Stimulated activated CD4-positive, alpha-beta T cell treated with anti-CD3 and anti-CD28 coated beads, TNF-alpha, amount 100 ng/mL, for 24 hours (primary cell): ENCODE data around the gene PAN3.
"Not testable (repeated sequence)": the region's sequence is repeated elsewhere in the genome, so short reads cannot be mapped to it uniquely, and the experiment has no call there.

Experiments
- DNase-seq, 3 experiments: peaks; one replicate each; pipeline ENCODE4 v3.0.0-alpha.2; 2020; ENCODE audit warnings: low read depth in 3 of 3

The PAN3 gene

DNA sequence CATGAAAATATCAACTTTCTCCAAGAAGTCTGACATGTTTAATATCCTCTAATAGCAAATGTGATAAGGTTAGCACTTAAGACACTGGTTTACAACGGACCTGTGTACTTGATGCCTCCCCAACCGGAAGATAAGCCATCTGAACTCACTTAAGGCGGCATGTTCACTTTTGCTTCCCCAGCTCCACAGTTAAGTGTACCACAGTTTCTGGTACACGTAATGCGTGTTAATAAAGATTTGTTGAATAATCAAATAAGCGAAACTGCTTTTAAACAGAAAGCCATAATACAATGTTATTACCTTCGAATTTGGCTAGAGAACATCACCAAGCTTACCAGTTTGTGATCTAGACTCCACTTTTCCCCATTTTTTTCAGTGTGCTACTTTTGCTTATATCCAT is 1.4 kb upstream of the PAN3 start:
- no peak for DNase-seq

DNA sequence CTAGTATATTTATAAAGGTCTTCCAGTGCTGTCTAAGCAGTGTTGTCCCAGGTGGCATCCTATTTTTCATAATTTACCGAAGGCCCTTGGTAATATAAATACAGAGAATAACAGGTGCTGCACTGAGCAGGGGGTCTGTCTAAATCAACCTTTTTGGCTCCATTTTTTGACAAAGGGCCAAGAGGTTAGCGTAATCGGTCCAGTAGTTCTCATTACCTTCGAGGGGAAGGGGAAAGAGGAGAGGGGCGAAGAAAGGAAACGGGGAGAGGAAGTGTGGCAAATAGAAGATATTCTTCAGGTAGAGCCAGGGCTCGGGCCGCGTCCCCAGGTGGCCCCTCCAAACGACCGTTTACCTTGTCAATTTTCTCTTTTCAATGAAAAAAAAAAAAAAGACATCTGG is 749 bp upstream of the PAN3 start:
- no peak for DNase-seq

DNA sequence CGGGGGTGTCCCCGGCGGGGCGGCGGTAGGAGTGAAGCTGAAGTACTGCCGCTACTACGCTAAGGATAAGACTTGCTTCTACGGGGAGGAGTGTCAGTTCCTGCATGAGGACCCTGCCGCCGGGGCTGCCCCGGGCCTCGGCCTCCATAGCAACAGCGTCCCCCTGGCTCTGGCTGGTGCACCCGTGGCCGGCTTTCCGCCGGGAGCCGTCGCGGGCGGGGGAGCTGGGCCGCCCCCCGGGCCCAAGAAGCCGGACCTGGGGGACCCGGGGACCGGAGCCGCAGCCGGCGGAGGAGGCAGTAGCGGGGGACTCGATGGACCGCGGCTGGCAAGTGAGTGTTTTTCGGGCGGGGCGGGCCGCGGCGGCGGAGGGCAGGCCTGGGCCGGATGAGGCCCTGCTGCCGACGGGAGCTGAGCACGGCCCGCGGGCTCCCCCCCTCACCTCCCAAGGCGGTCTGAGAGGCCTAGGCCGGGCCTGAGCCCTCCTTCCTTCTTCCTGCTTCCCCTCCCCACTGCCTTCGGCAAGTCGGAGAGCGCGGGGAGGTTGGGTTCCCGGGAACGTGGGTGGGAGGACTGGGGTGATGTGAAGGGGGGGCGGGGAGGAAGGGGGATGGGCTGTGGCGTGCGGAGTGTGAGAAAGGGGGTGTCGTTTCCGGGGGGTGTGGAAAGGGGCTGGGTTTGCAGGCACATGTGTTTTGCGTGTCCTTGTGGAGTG is 568 bp downstream of the PAN3 start:
- peak; percentile 75 to 90 (median 76) for DNase-seq

DNA sequence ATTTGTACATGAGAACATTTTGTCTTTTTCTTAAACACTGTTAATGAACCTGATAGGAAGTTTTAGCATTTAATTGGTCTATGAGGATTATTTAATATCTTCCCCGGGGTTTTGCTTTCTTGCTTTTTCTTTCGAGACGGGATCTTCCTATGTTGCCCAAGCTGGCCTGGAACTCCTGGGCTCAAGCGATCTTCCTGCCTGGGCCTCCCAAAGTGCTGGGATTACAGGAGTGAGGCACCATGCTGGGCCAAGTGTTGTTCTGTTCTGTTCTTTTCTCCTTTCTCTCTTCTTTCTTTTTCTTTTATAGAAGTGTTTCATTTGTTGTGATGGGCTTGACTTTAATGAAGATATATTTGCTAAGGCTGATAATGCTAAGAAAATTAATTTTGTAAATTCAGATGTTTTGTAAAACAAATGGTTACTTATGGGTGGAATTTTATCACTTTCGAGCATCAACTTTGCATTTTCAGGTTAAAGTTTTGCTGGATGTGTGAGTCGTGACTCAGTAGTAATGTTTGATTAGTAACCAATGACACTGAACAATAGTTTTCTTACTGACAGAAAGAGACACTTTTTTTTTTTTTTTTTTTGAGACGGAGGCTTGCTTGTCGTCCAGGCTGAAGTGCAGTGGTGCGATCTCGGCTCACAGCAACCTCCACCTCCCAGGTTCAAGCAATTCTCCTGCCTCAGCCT is 2.2 kb downstream of the PAN3 start:
- no peak for DNase-seq

DNA sequence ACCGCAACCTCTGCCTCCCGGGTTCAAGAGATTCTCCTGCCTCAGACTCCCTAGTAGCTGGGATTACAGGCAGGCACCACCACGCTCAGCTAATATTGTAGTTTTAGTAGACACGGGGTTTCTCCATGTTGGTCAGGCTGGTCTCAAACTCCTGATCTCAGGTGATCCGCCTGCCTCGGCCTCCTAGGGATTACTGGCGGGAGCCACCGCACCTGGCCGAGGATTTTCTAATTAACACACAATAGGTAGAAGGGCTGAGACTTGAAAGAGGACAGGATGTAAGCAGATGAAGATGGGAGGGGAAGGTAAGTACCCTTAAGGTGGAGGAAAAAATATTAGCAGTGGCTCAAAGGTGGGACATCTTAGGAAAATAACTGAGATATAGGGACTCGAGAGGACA is 3.2 kb downstream of the PAN3 start:
- DNase-seq = not testable (repeated sequence)

DNA sequence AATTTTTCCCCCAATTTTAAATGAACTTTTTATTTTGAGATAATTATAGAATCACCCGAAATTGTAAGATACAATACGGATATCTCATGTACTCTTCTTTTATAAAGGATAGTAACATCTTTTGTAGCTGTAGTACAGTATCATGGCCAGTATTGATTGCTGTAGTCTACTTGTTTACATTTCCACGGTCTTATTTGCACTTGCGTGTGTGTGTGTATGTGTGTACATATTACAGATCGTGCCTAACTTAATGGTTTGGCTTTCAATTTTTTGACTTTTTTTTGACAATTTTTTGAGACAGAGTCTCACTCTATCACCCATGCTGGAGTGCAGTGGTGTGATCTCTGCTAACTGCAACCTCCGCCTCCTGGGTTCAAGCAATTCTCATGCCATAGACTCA is 6.7 kb downstream of the PAN3 start:
- DNase-seq = no peak

DNA sequence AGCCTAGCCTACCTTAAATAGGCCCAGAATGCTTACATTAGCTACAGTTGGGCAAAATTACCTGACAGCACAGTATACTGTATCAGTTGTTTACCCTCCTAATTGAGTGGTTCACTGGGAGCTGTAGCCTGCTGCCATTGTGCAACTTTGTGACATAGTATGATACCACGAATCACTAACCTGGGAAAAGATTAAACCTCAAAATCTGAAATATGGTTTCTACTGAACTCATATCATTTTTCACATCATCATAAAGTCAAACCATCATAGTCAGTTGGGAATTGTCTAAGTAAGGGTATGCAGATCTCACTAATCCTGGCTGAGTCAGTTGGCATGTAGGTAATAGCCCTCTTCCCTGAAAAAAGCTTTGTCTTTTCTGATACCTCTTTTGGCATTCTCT is 9.2 kb downstream of the PAN3 start:
- no peak for DNase-seq

DNA sequence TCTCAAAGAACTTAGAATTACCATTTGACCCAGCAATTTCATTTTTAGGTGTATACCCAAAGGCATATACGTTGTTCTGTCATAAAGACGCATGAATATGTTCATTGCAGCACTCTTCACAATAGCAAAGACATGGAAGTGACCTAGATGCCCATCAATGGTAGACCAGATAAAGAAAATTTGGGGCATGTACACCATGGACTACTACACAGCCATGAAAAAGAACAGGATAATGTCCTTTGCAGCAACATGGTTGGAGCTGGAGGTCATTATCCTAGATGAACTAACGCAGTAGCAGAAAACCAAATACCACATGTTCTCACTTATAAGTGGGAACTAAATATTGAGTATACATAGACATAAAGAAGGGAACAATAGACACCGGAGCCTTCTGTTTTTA is 20.7 kb downstream of the PAN3 start:
- DNase-seq = no peak

DNA sequence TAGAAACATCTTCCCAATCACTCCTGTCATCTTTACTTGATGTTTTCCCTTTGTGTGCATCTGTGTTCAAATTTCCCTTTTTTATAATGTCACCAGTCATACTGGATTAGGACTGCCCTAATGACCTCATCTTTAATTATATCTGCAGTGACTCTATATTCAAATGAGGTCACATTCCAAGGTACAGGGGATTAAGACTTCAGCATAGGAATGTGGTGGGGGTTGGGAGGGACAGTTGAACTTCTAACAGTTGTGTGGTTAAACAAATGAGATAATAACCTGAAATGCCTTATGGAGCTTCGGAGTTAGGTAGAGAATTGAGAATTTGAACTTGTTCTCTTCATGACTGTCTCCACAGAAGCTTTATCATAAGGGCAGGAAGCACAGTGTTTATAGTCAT is 23.0 kb downstream of the PAN3 start:
- DNase-seq = no peak

DNA sequence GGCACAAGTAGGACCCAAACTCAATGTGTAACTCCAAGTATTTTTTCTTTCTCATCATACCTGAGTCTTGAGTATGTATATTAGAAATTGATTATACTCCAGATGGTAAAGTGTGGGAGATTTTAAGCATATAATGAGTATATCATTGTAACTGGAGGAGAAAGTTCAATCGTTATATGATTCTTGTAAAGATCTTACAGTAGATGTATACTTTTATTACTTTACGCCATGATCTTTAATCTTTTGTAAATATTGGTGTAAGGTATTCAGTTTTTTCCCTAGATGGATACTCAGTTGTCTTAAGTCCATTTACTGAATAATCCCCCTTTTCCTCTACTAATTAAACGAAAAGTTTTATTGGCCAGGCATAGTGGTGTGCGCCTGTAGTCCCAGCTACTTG is 25.2 kb downstream of the PAN3 start:
- no peak for DNase-seq

DNA sequence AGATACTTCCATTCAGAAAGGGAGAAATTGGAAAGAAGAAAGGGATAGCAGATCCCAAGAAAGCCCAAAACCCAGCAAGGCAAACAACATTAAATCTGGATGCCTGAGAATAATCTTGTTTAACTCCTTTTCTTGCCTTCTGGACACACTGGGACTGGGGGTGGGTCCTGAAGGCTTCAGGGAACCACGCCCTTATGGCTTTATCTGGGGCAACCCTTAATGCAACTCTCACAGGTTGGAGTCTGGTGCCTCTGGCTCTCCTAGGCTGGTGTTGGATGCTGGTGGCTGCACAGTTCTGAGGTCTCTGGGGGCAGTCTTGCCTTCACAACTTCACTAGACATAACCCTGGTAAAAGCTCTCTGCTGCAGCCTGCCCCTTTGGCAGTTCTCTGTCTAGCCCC is 27.9 kb downstream of the PAN3 start:
- no peak for DNase-seq

DNA sequence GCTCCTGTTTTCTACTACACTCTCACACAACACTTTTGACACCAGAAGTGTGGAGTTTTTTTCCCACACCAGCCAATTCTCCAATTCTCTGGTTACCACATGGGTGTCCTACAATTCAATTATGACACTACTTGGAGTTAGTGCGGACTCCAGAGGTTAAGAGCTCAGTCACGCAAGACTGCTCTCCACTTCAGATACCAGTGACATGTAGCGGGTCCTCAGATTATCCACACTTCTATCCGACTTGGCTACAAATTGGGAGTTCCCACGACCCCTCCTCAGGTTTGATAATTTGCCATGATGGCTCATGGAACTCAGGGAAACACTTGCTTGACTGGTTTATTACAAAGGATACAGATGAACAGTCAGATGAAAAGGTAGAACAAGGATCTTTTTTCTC is 32.9 kb downstream of the PAN3 start:
- no peak for DNase-seq

DNA sequence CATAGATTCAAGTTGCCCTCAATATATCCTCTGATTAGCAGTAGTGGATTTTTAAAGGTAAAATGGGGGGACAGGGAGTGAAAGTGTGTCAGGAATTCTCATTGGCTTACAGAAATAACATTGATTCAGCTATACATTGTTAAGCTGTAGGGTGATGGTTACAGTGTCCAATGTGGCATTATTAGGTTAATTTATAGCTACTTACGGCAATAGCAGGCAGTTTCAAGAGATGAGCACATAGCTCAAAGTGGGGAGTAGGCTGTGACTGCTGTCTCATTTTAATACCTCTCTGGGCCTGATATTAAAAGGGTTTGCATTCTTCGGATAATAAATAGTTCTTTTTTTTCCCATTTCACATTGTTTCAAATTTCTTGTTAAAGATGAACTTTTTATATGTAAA is 34.6 kb downstream of the PAN3 start:
- no peak for DNase-seq

DNA sequence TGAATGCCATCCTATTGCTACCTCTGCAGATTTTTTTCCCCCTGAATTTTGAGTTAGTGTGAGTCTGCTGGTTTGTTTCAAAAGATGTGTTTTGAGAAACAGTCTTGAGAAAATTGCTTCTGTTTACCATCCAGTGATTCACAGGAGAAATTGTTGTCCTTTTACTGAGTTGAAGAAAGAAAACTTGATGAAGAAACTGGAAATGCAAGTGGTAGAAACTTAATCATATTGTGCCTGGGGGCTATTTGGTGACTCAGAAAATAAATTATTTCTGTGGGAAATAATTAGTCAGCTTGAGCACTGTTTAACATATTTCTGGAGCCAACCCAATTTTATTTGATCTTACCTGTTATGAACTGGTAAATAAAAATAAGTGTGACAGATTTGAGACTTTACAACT is 35.4 kb downstream of the PAN3 start:
- DNase-seq = no peak

DNA sequence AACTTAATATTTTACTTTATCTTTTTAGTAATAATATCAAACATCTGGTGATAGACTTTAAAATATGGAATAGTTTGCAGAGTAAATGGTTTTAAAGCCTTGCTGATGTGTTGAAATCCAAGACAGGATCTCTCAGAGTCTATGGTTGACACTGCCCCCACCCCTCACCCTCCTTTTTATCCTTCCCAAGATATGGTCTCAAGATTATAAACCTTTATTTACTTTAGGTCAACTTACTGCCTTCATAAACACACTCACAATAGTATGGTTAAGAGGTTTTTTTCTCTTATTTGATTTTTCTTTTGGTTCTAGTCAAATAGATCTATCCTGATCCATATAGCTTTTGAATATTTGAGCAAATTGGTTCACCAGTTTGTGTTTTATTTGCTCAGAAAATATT is 39.0 kb downstream of the PAN3 start:
- no peak for DNase-seq

DNA sequence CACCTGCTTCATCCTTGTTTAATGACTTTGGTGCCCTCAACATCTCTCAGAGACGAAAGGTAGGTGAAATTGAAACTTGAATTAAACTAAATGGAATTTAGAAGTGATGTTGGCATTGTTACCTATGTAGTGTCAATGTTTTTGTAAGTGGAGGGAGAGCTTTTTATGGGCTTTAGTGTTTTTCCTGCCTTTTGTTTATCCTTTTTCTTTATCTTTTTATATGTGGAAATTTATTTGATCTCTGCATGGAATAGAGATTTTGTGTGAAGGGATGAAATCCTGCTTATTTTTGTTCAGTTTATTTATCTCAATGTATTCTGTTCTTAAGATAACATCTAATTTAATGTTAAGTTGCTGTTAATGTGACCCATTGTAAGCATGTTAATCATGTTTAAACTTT is 39.5 kb downstream of the PAN3 start:
- no peak for DNase-seq

DNA sequence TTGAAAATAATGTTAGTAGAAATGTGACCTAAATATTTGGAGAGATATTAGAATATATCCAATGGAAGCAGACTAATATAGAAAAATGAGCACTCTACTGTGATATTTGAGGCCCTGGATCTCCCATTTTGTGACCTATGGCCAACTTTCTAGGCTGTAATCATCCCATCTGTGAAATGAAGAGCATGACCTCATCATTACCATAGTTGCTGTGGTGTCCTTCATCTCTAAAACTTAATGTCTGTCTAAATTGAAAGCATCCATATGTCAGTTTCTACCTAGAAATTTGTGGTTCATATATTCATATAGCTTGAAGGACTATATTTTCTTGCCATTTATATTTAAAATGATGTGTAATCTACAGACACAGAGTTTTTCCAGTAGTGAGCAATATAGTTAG is 41.6 kb downstream of the PAN3 start:
- DNase-seq = no peak

DNA sequence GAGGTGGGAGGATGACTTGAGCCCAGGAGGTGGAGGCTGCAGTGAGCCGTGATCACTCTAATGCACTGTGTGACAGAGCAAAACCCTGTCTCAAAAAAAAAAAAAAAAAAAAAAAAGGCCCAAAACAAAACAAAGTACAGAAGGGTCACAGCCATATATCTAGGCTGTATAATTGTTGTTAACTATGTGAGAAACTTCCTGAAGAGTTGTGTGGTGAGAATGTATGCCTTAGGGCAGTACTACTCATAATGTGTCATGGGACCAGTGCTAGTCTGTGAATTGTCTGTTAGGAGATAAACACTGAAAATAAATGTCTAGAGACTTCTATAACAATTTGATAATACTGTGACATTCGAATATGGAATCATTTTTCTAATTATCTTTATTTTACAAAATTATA is 43.1 kb downstream of the PAN3 start:
- no peak for DNase-seq

DNA sequence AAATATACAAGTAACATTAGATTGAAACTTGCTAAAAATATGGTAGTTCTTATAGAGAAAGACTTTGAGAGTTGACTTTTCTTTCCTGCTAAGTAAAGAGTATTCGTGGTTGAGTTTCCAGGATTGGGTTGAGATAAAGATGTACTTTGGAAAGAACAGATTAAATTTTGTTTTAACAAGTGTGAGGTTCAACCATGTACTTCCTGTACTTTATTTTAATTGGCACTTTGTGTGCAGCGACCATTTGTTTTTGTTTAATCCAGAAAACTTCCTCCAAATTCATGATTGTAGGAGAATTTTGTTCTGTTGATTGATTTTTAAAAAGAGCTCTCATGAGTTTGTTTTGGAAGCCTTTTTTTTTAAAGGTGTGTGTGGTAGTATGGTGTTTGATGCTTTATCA is 46.9 kb downstream of the PAN3 start:
- no peak for DNase-seq

DNA sequence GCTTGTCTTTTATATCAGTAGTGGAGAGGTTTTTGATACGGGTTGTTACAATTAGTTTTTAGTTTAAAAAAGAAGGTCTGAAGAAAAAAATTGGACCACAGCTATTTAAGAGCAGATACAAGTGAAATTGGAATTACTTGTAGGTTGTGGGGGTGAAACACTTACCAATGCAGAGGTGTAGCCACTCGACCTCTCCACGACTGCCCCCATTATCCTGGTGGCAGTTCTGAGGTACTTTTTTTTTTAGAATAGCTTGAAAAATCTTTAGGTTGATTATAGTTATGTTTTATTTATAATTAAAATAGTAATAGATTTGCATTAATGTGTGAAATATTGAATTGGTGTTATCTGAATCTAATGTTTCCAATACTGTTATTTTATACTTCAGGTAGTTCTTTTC is 60.7 kb downstream of the PAN3 start:
- DNase-seq = no peak

DNA sequence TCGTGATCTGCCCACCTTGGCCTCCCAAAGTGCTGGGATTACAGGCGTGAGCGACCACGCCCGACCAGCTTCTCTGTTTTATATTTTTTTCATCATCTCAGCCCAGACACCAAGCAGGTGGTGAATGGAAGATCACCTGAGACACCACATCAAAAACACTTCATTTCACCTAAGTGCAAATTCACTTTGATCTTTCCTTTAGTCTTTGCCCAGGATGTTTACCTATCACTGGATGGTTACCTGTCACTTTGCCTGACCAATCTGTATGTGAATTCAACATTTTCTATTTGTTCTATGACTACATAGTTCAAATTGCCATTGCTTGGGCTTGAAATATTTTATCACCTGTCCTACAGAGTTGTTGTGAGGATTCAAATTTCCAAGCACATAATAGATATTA is 65.7 kb downstream of the PAN3 start:
- DNase-seq = no peak

DNA sequence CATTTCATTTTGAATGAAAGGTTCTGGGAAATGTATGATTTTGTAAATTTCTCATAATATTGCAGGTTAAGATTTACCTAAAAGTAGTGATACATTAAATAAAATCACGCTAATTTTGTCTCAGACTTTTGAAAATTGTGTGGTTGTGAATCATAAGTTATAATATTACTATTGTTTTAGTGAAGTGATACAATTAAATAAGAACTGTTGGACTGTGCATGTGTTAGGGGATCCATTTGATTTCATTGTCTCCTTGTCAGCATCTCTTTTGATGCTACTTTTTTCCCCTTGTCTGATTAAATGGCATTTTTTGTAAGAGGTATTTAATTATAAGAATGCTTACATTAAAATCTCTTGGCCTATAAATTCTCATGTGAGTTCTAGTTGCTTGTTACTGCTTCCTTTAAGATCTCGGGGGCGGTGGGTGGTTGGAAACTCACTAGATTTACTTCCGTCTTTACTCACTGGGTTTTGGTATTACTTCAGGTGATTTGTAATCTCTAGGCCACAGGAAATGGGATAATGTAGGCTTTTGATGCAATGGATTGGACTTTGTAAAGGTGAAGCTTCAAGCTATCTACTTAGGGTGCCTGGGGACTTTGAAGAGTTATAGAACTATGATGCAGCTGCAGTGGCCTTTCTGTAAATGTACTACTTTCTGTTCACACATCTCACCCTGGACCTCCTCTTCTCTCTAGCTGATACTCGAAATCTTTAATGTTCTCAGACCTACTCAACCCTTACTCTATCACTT is 66.5 kb downstream of the PAN3 start:
- peak; percentile 14 to 59 (median 17) for DNase-seq

DNA sequence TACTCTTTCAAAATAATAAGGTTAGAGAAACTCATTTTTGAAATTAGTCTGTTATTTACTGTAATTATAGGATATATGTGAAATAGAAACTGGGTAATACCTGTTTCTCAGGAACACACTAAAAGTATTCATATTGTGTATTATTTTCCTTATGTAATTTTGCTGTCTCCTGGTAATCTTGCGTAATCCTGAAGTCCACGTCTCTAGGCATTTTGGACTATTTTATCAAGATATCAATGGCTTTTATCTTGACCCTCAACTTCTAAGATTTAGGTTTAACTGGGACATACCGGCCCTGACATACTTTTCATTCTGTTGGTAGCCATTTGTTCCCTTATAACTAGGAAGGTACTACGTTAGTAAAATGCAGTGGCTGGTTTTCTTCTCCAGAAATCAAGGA is 80.3 kb downstream of the PAN3 start:
- DNase-seq = no peak
